SK-N-SH treated with all-trans-retinoic acid at 6 μM for 48 hours (cell line): Measurements from ENCODE around the gene PRKCB.

Experiments used
- ARNTL ChIP-seq: fragments of 450-650 bp; formaldehyde crosslinking; IDR thresholded peaks from 2 replicates; pipeline ENCODE4 v1.5.0; 2020; ENCODE audit warnings: low read depth, mild to moderate bottlenecking, moderate library complexity, borderline replicate concordance
- BACH2 ChIP-seq: fragments of 250-450 bp; sonication (Bioruptor Pico); IDR thresholded peaks from 2 replicates; pipeline ENCODE4 v1.9.0; 2021; ENCODE audit warnings: mild to moderate bottlenecking, borderline replicate concordance
- CSDC2 ChIP-seq: fragments of 250-450 bp; sonication (Bioruptor Pico); IDR thresholded peaks from 2 replicates; pipeline ENCODE4 v1.5.0; 2020; ENCODE audit warnings: mild to moderate bottlenecking, moderate library complexity
- ISL1 ChIP-seq: fragments of 250-450 bp; sonication (Bioruptor Pico); IDR thresholded peaks from 2 replicates; pipeline ENCODE4 v2.1.2; 2022; ENCODE audit warnings: mild to moderate bottlenecking, moderate library complexity
- PPARA ChIP-seq: fragments of 250-450 bp; sonication (Bioruptor Pico); IDR thresholded peaks from 2 replicates; pipeline ENCODE4 v1.5.0; 2020; ENCODE audit warnings: mild to moderate bottlenecking, borderline replicate concordance
- SNAI2 ChIP-seq: fragments of 250-450 bp; sonication (Bioruptor Pico); IDR thresholded peaks from 2 replicates; pipeline ENCODE4 v1.5.0; 2020; ENCODE audit warnings: mild to moderate bottlenecking, moderate library complexity
- TOX ChIP-seq: fragments of 250-450 bp; sonication (Bioruptor Pico); IDR thresholded peaks from 2 replicates; pipeline ENCODE4 v1.8.0; 2021; ENCODE audit warnings: mild to moderate bottlenecking, moderate library complexity, borderline replicate concordance
- TSHZ2 ChIP-seq: fragments of 250-450 bp; sonication (Bioruptor Pico); IDR thresholded peaks from 2 replicates; pipeline ENCODE4 v1.5.0; 2020; ENCODE audit warnings: mild to moderate bottlenecking, moderate library complexity
- ZC3H10 ChIP-seq: fragments of 250-450 bp; sonication (Bioruptor Pico); IDR thresholded peaks from 2 replicates; pipeline ENCODE4 v1.5.1; 2021; ENCODE audit warnings: mild to moderate bottlenecking, moderate library complexity
- ZFP3 ChIP-seq: fragments of 250-450 bp; sonication (Bioruptor Pico); IDR thresholded peaks from 2 replicates; pipeline ENCODE4 v1.5.0; 2020; ENCODE audit warnings: mild to moderate bottlenecking, moderate library complexity
- ZFP30 ChIP-seq: fragments of 450-650 bp; formaldehyde crosslinking; IDR thresholded peaks from 2 replicates; pipeline ENCODE4 v1.5.0; 2022; ENCODE audit warnings: mild to moderate bottlenecking, moderate library complexity
- ZNF70 ChIP-seq: fragments of 450-650 bp; formaldehyde crosslinking; IDR thresholded peaks from 2 replicates; pipeline ENCODE4 v1.5.0; 2020; ENCODE audit warnings: mild to moderate bottlenecking, moderate library complexity
- TF ChIP-seq, protein P1 (sequence below): fragments of 250-450 bp; sonication (Bioruptor Pico); IDR thresholded peaks from 2 replicates; pipeline ENCODE4 v1.8.0; 2020; ENCODE audit warnings: mild to moderate bottlenecking, moderate library complexity, borderline replicate concordance
- TF ChIP-seq, protein P2 (sequence below): fragments of 250-450 bp; sonication (Bioruptor Pico); IDR thresholded peaks from 2 replicates; pipeline ENCODE4 v1.5.1; 2021; ENCODE audit warnings: mild to moderate bottlenecking, moderate library complexity

GRCh38 chr16:24075931-24076716, 240.3 kb downstream of the PRKCB start:
- TF ChIP-seq SNAI2 (CRISPR knock-in tag) = no peak
- no peak for TF ChIP-seq BACH2 (CRISPR knock-in tag)
- TF ChIP-seq PPARA (CRISPR knock-in tag) = no peak
- TF ChIP-seq ZC3H10 = no peak
- no peak for TF ChIP-seq ISL1 (CRISPR knock-in tag)
- no peak for TF ChIP-seq ZNF70 (CRISPR knock-in tag)
- no peak for TF ChIP-seq CSDC2 (CRISPR knock-in tag)
- TF ChIP-seq, protein P1, sequence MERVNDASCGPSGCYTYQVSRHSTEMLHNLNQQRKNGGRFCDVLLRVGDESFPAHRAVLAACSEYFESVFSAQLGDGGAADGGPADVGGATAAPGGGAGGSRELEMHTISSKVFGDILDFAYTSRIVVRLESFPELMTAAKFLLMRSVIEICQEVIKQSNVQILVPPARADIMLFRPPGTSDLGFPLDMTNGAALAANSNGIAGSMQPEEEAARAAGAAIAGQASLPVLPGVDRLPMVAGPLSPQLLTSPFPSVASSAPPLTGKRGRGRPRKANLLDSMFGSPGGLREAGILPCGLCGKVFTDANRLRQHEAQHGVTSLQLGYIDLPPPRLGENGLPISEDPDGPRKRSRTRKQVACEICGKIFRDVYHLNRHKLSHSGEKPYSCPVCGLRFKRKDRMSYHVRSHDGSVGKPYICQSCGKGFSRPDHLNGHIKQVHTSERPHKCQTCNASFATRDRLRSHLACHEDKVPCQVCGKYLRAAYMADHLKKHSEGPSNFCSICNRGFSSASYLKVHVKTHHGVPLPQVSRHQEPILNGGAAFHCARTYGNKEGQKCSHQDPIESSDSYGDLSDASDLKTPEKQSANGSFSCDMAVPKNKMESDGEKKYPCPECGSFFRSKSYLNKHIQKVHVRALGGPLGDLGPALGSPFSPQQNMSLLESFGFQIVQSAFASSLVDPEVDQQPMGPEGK (CRISPR knock-in tag) = no peak
- TF ChIP-seq ZFP30 (CRISPR knock-in tag) = no peak
- TF ChIP-seq ZFP3 (CRISPR knock-in tag) = no peak
- no peak for TF ChIP-seq TSHZ2 (CRISPR knock-in tag)
- TF ChIP-seq TOX (CRISPR knock-in tag) = no peak
- TF ChIP-seq, protein P2, sequence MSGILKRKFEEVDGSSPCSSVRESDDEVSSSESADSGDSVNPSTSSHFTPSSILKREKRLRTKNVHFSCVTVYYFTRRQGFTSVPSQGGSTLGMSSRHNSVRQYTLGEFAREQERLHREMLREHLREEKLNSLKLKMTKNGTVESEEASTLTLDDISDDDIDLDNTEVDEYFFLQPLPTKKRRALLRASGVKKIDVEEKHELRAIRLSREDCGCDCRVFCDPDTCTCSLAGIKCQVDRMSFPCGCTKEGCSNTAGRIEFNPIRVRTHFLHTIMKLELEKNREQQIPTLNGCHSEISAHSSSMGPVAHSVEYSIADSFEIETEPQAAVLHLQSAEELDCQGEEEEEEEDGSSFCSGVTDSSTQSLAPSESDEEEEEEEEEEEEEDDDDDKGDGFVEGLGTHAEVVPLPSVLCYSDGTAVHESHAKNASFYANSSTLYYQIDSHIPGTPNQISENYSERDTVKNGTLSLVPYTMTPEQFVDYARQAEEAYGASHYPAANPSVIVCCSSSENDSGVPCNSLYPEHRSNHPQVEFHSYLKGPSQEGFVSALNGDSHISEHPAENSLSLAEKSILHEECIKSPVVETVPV (CRISPR knock-in tag) = no peak
- no peak for TF ChIP-seq ARNTL
